Stromal cell of bone marrow (primary cell): Measurements from ENCODE around the gene ZNF12.
A peak's percentile ranks its signal among the peaks of the same experiment; 100 is the strongest.

Experiments used
- DNase-seq: peaks from one replicate; pipeline ENCODE4 v3.0.0-alpha.2; 2012; ENCODE audit warnings: low read depth

The ZNF12 gene

DNA sequence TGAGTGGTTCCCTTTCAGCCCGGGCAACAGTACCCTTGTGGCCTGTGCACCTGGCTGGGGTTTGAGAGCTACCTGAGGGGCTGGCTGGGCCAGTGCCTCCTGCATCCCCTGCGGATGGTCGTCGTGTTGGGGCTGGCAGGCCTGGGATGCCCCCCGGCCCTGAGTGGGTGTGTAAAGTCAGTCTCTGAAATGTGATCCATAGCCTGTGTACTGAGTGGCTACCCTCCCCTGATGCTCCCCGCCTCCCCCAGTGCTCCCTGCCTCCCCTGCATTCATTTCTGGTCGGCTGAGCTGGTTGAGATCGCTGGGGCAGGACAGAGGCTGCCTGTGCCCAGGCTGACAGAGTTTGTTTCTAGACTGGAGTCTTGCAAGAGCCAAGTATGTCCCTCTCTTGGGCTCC lies 60.3 kb downstream of the ZNF12 start:
- no peak for DNase-seq

DNA sequence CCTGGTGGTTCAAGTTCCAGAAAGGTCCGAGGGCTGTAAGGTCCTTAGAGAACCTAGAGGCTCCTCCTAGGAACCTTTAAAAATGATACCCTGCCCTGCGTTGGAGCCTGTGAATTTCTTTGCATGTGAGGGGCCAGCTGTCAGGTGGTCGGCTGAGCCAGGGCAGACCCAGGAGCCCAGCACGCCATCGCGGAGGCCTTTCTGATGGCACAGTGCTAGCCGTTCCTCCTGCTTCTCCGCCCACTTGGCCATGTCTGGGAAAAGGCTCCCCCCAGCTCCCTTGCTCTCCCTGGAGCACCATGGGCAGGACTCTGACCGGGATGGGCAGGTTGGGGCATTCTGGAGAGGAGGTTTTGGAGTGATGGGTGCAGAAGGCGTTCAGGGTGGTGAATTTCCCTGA lies 62.0 kb downstream of the ZNF12 start:
- no peak for DNase-seq

DNA sequence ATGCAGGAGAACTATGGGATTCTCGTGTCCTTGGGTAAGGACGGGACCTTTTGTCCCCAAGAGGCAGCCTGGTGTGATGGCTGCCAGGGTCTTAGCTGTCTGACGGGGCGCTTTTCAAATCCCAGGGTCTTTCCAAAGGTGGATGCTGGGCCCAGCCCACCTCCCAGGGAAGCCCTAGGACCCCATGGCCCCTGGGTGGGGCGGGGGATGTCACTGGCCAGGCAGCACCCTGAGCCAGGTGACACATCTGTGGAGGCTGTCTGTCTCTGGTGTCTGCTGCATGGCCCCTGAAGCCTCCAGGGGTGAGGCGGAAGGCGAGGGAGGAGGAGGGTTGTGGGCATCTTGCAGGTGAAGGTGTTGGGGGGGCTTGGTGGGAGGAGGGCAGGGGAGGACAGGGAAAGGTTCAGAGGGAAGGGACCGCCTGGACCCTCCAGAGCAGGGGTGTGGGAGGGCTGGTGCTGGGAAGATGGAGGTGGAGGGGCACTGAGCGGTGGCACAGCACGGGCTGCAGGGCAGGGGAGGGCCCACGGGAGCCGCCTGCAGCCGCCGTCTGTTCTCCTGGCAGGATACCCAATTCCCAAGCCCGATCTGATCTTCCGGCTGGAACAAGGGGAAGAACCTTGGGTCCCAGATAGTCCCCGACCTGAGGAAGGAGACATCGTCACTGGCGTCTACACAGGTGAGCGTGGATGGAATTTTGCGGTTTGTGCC lies 62.7 kb downstream of the ZNF12 start:
- DNase-seq: no peak

DNA sequence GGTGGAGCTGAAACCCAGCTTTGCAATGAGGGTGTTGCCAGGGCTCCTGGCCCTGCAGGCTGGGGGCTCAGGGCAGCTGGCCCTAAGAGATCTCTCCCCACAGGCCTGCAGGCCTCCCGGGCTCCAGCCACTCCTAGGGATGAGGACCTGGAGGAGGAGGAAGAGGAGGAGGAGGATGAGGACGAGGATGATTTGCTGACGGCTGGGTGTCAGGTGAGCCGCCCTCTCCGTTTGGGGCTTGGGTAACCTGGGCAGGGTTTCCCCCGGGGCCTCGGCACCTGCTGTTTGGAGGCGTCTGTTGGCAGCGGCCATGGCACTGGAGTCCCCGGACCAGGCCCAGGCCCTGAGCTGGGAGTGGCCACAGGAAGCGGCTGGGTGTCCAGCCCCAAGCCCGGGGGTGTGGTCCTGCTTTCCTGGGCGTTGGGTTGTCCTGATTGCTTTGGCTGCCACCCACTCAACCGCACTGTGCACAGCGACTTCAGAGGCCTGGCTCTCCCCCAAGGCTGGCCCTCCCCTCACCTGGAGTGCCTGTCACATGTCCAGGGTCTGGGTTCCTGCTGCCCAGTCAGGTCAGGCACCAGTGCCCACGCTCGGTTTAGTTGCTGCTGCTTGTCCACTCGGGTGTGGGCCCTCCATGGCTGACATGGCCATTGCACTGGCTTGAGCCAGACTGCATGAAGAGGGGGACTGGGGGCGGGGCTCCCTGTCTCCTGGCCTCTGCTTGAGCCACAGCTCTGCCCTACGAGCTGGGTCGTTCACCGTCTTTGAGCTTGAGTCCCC lies 63.7 kb downstream of the ZNF12 start:
- DNase-seq: no peak

DNA sequence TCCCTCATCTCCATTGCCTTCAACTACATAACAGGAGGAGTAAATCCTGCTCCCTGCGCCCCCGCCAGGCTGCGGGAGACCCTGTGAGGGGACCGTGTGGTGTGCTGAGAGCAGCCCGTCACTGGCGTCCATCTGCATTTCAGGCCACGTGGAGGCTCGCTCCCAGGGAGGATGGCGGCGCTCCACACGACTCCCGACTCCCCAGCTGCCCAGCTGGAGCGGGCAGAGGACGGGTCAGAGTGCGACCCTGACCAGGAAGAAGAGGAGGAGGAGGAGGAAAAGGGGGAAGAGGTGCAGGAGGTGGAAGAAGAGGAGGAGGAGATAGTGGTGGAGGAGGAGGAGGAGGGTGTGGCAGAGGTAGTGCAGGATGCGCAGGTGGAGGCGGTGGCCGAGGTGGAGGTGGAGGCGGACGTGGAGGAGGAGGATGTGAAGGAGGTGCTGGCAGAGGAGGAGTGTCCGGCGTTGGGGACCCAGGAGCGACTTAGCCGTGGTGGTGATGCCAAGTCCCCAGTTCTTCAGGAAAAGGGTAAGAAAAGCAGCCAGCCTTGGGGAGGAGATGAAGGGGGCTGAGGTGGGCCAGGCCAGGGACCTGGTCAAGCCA lies 64.4 kb downstream of the ZNF12 start:
- DNase-seq: no peak

DNA sequence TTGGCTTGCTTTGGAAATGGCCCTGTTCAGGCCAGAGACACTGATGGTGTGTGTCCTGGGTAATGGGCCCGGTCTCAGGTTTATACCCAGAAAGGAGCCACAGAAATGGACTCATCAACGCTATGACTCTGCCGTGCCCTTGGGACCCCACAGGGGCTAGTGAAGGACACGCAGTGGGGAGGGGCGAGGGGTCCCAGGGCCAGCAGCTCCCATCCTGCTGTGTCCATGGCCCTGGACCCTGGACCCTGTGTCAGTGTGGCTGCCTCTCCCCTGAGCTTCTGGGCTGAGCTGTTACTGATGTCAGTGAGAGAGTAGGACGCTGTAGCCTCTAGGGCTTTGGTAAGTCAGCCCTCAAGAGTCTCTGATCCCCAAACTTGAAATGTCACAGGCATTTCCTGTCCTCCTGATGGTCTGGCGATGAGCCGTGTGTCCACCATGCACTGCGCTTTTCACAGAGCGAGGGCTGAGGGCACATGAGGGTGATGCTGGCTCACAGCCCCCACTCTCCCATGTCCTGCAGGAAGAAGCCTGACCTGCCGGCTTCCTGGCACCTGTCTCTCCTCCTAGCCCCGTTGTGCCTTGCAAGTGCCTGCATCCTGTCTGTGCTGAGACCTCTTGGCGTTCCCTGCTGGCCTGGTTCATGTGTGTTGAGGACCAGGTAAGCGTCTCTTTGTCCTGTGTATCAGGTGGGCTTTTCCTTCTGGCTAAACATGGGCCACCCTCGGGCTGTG lies 65.3 kb downstream of the ZNF12 start:
- no peak for DNase-seq

DNA sequence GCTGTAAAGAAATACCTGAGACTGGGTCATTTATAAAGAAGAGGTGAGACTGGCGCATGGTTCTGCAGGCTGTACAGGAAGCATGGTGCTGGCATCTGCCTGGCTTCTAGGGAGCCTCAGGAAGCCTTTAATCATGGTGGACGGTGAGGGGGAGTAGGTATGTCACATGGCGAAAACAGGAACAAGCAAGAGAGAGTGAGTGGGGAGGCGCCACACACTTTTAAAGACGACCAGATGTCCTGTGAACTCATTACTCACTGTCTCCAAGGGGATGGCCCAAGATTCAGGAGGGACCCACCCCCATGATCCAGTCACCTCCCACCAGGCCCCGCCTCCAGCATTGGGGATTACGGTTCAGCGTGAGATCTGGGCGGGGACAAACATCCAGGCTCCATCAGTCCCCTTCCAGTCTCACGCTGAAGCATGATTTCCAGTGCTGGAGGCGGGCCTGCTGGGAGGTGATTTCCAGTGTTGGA lies 66.5 kb downstream of the ZNF12 start:
- peak; percentile 26 for DNase-seq

DNA sequence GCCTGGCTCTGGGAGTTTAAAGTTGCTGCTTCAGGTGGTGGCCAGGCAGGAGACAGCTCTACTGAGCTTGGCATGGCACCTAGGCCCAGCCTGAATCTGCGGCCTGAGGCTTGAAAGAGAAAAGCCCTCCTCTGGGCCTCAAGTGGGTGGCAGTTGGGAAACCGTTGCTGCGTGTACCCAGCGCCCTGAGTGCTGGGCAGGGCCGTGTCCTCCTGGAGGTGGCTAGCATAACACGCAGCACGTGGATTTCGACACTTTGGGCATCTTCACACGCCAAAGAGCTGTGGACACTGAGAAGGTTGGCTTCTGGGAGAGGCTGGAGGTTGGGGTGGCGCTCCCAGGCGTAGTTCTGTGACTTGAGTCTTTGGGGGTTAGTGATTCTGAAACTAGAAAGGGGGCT lies 67.1 kb downstream of the ZNF12 start:
- no peak for DNase-seq

DNA sequence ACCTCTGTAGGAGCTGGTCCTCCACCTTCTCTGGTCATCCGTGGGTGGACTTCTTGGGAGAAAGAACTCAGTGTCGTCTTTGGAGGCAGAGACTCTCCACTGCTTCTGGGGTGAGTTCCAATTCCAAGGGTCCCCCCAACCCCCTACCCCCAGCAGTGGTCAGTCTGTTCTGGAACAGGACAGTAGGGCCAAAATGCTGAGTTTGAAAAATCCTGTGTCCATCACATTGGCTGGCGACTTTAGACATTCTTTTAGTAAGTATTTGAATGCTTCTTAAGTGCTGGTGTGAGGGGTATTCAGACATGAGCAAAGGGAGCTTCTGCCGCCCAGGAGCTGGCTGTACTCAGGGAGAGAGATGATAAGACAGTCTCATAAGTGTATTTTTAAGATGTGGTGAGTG lies 67.7 kb downstream of the ZNF12 start:
- no peak for DNase-seq
